ENCODE results near the gene TMEM185B. TPM values are rescaled to one million over a fixed set of nuclear protein-coding genes. Genes with fewer than 3 reads are reported as not detected.

TMEM185B gene
- total and polyA plus RNA-seq, 10 of the 15 experiments (the other 5 are each of a cell fraction or from before 2014, with no cell fraction given) = 2.4 to 20.9 (median 14.5) TPM

DNA sequence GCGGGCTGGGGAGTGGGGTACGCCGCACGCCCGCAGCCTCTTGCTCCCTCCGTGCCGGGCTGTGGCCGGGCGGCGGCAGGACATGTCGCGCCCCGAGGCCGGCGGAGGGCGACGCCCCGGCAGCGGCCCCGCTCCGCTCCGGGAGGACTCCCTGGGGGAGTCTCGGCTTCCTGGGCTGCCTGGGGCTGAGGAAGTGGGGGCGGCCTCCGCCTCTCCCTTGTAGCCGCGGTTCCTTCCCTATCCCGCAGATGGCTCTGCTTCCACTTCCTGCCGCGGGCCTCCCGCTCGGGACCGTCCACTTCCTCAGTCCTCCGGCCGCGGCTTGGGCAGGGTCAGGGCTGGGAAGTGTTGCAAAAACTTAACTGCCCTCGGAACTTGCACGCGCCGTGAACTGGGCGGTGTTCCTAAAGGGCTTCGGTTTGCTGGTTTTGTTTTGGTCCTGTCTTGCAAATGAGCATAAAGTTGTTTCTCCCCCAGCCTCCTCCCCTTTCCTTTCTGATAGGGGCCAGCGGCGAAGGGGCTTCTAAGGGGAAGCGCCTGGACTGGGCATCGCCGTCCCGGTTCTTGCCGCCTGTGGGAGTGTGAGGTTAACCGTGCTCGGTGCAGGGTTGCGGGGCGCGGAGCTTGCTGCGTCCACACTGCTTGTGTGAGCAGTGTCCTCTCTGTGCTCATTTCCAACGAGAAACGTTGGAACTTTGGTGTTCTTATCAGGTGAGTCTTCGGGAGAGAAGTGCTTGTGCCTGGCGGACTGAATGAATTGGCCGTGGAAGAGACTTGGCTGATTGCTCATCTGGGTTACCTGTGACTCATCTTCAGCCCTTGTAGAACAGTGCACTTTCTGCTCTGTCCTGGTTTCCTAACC lies 30.1 kb upstream of the TMEM185B start (continued):
- TF ChIP-seq, protein P1, sequence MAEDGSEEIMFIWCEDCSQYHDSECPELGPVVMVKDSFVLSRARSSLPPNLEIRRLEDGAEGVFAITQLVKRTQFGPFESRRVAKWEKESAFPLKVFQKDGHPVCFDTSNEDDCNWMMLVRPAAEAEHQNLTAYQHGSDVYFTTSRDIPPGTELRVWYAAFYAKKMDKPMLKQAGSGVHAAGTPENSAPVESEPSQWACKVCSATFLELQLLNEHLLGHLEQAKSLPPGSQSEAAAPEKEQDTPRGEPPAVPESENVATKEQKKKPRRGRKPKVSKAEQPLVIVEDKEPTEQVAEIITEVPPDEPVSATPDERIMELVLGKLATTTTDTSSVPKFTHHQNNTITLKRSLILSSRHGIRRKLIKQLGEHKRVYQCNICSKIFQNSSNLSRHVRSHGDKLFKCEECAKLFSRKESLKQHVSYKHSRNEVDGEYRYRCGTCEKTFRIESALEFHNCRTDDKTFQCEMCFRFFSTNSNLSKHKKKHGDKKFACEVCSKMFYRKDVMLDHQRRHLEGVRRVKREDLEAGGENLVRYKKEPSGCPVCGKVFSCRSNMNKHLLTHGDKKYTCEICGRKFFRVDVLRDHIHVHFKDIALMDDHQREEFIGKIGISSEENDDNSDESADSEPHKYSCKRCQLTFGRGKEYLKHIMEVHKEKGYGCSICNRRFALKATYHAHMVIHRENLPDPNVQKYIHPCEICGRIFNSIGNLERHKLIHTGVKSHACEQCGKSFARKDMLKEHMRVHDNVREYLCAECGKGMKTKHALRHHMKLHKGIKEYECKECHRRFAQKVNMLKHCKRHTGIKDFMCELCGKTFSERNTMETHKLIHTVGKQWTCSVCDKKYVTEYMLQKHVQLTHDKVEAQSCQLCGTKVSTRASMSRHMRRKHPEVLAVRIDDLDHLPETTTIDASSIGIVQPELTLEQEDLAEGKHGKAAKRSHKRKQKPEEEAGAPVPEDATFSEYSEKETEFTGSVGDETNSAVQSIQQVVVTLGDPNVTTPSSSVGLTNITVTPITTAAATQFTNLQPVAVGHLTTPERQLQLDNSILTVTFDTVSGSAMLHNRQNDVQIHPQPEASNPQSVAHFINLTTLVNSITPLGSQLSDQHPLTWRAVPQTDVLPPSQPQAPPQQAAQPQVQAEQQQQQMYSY (CRISPR knock-in tag; IDR thresholded peaks at IDR 0.05) = no peak

DNA sequence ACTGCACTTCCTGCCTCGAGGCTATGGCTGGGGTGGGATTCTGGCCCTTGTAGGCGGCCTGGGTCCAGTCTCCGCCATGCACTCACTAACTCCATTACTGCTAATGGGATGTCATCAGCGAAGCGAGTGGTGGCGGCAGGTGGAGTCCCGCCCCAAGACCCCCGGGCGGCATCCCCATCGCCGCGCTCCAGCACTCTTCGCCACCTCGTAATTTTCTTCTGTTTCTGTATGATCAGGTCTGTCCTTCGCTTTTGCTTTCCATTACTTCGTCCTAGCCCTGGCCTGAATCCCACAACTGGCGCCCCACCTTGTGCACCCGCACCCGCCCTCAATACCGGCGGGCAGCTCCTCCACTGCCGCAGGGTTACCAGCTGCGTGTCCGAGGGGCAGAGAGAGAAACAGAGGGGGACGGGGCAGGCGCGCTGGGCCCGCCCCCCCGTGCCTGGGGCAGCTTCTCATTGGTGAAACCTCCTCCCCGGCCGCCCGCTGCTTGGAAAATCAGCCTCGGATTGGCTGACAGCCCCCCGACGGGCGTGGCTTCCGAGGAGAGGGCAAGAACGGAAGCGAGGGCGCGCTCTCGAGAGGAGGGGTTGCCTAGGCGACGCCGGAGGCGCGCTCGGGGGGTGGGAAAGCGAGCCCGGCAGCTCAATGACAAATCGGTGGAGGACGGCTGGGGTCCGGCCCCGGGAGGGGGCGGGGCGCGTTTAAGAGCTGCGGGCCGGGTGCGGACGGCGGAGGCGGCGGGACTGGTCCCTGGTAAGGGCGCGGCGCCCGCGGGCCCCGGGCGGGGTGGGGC lies 29.2 kb upstream of the TMEM185B start, which contains the start of gene RALB:
Gene RALB, plus strand, starts transcription at position 628 of the 796 bp plus-strand sequence. CDS start 25,813 bp downstream, outside the sequence.
- peak; percentile 35 for FAIRE-seq
- no TSS peak for BruUV-seq (replicated peaks)
- ChIA-PET SMC1A (ENCODE audit: uncharacterized antibody, unreplicated experiment) (interaction anchor here (0.5 to 4.0 kb wide), 13 partner anchors 9 to 91 kb away, joined by 3 to 35 read pairs (median 5); no protein-coding TSS in a partner anchor), RAD21 (ENCODE audit: unreplicated experiment) (interaction anchor here (0.7 to 3.7 kb wide), 13 partner anchors 9 to 493 kb away, joined by 3 to 53 read pairs (median 4); partner anchors contain the start of genes PTPN4 and TMEM185B), CTCF (interaction anchor here (0.6 to 5.0 kb wide), 14 partner anchors 10 to 221 kb away, joined by 3 to 33 read pairs (median 4); no protein-coding TSS in a partner anchor), POLR2A (interaction anchor here (0.6 to 2.6 kb wide), 9 partner anchors 11 to 493 kb away, joined by 3 to 22 read pairs (median 4); partner anchors contain the start of genes PTPN4 and TMEM185B)
- peaks cover 7% of the 10 kb centered on the region; the same call in 1 of the 2 replicates for H3K4me1 ChIP-seq (ENCODE audit: control insufficient read depth, insufficient read depth, low read length)
- peak; percentile 96 for ATAC-seq
- H3K4me3 ChIP-seq = peak within 1 kb of the TSS; percentile 91
- WGBS (ENCODE audit: insufficient coverage, insufficient replicate concordance, low lambda C conversion rate, missing lambda C conversion rate) = under 1% methylated on average over 52 of the region's 71 CpGs
- H3K79me2 ChIP-seq (ENCODE audit: control insufficient read depth, insufficient read depth, low read length) = peaks cover 33% of the 10 kb centered on the region
- peaks cover 3% of the 10 kb centered on the region; the same call in 1 of the 3 replicates for H3K9me3 ChIP-seq (replicated peaks; ENCODE audit: control insufficient read depth, insufficient read depth, low read length)
- in situ Hi-C loops (cut with MboI) (no loop called here), intact Hi-C loops (cut with micrococcal nuclease; ENCODE audit: unreplicated experiment) (loop anchor here (1.0 to 2.0 kb wide), 4 partner anchors 22 to 60 kb away; partner anchors contain the start of gene TMEM185B)
- H3K36me3 ChIP-seq (ENCODE audit: control insufficient read depth in 2 of 2, insufficient read depth in 2 of 2, low read length in 1 of 2) = no peaks in the 10 kb centered on the region
- peak within 1 kb of the TSS; percentile 51 for H3K27ac ChIP-seq (ENCODE audit: control insufficient read depth, insufficient read depth)
- DNase-seq (ENCODE audit: low read depth, low spot score) = peak; percentile 87
- no peaks in the 10 kb centered on the region for H3K27me3 ChIP-seq (replicated peaks in 1 of 2; ENCODE audit: control insufficient read depth in 2 of 2, insufficient read depth in 2 of 2, low read length in 1 of 2)
- H4K20me1 ChIP-seq (ENCODE audit: control insufficient read depth, insufficient read depth) = no peaks in the 10 kb centered on the region
- peak within 1 kb of the TSS; percentile 67 for H2AFZ ChIP-seq (ENCODE audit: control insufficient read depth, low read depth, low read length)
- peak within 1 kb of the TSS; percentile 94 for H3K4me2 ChIP-seq (ENCODE audit: control insufficient read depth, insufficient read depth)
- peak within 1 kb of the TSS; percentile 71 for H3K9ac ChIP-seq (ENCODE audit: control insufficient read depth, insufficient read depth, low read length)
- TF ChIP-seq CHD2 (IDR thresholded peaks at IDR 0.05; ENCODE audit: borderline replicate concordance, low read depth, low read length) (peak; percentile 85; the same call in 1 of the 2 replicates), SP1 (IDR thresholded peaks at IDR 0.05; ENCODE audit: low read depth, low read length) (peak; percentile 89)
- TF ChIP-seq, protein P2, sequence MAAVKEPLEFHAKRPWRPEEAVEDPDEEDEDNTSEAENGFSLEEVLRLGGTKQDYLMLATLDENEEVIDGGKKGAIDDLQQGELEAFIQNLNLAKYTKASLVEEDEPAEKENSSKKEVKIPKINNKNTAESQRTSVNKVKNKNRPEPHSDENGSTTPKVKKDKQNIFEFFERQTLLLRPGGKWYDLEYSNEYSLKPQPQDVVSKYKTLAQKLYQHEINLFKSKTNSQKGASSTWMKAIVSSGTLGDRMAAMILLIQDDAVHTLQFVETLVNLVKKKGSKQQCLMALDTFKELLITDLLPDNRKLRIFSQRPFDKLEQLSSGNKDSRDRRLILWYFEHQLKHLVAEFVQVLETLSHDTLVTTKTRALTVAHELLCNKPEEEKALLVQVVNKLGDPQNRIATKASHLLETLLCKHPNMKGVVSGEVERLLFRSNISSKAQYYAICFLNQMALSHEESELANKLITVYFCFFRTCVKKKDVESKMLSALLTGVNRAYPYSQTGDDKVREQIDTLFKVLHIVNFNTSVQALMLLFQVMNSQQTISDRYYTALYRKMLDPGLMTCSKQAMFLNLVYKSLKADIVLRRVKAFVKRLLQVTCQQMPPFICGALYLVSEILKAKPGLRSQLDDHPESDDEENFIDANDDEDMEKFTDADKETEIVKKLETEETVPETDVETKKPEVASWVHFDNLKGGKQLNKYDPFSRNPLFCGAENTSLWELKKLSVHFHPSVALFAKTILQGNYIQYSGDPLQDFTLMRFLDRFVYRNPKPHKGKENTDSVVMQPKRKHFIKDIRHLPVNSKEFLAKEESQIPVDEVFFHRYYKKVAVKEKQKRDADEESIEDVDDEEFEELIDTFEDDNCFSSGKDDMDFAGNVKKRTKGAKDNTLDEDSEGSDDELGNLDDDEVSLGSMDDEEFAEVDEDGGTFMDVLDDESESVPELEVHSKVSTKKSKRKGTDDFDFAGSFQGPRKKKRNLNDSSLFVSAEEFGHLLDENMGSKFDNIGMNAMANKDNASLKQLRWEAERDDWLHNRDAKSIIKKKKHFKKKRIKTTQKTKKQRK (IDR thresholded peaks at IDR 0.05; ENCODE audit: low read depth, low read length) = no peak
- TF ChIP-seq, protein P3, sequence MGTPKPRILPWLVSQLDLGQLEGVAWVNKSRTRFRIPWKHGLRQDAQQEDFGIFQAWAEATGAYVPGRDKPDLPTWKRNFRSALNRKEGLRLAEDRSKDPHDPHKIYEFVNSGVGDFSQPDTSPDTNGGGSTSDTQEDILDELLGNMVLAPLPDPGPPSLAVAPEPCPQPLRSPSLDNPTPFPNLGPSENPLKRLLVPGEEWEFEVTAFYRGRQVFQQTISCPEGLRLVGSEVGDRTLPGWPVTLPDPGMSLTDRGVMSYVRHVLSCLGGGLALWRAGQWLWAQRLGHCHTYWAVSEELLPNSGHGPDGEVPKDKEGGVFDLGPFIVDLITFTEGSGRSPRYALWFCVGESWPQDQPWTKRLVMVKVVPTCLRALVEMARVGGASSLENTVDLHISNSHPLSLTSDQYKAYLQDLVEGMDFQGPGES (IDR thresholded peaks at IDR 0.05) = peak; percentile 74

All from GM12878 (cell line).